ENCODE data around the gene NOP9.

NOP9 gene

GRCh38 chr14:24292118-24292807, 7.4 kb upstream of the NOP9 start:
- Histone ChIP-seq H3K4me1 (ENCODE audit: low read length) (no peaks in the 10 kb centered on the region), H3K9ac (ENCODE audit: low read length) (no peak overlapping the region), H3K9me3 (replicated peaks; ENCODE audit: insufficient read depth, low read length) (no peaks in the 10 kb centered on the region), H3K27ac (ENCODE audit: low read length) (no peak overlapping the region), H2AFZ (ENCODE audit: low read length) (no peak overlapping the region), H4K20me1 (ENCODE audit: insufficient read depth, low read length) (no peaks in the 10 kb centered on the region), H3K36me3 (replicated peaks; ENCODE audit: insufficient read depth, low read length) (no peaks in the 10 kb centered on the region), H3K4me2 (ENCODE audit: low read depth, low read length) (no peak overlapping the region), H3F3A (ENCODE audit: insufficient read depth, low read length) (no peaks in the 10 kb centered on the region), H3K4me3 (ENCODE audit: low read length) (no peak overlapping the region), H3K9me2 (replicated peaks; ENCODE audit: insufficient read depth, low read length) (no peaks in the 10 kb centered on the region), H3K79me2 (ENCODE audit: low read length) (no peaks in the 10 kb centered on the region), H3K27me3 (replicated peaks; ENCODE audit: insufficient read depth, low read length) (no peaks in the 10 kb centered on the region)
- TF ChIP-seq CTCF (IDR thresholded peaks at IDR 0.05; ENCODE audit: low read length) (no peak), EZH2phosphoT487 (IDR thresholded peaks at IDR 0.05; ENCODE audit: low read length) (no peak), EZH2 (optimal IDR thresholded peaks at IDR 0.05; ENCODE audit: low read depth, low read length) (no peak)
- DNase-seq = no peak

GRCh38 chr14:24293525-24293924, 6.1 kb upstream of the NOP9 start:
- Histone ChIP-seq H3K4me3 (ENCODE audit: low read length) (no peak overlapping the region), H3K27me3 (replicated peaks; ENCODE audit: insufficient read depth, low read length) (no peaks in the 10 kb centered on the region), H3K4me1 (ENCODE audit: low read length) (no peaks in the 10 kb centered on the region), H3K9me3 (replicated peaks; ENCODE audit: insufficient read depth, low read length) (no peaks in the 10 kb centered on the region), H3K9me2 (replicated peaks; ENCODE audit: insufficient read depth, low read length) (no peaks in the 10 kb centered on the region), H3K4me2 (ENCODE audit: low read depth, low read length) (no peak overlapping the region), H3K36me3 (replicated peaks; ENCODE audit: insufficient read depth, low read length) (no peaks in the 10 kb centered on the region), H3F3A (ENCODE audit: insufficient read depth, low read length) (no peaks in the 10 kb centered on the region), H4K20me1 (ENCODE audit: insufficient read depth, low read length) (no peaks in the 10 kb centered on the region), H2AFZ (ENCODE audit: low read length) (no peak overlapping the region), H3K9ac (ENCODE audit: low read length) (no peak overlapping the region), H3K79me2 (ENCODE audit: low read length) (peaks cover 2% of the 10 kb centered on the region; the same call in 1 of the 2 replicates), H3K27ac (ENCODE audit: low read length) (no peak overlapping the region)
- DNase-seq = no peak
- TF ChIP-seq EZH2 (optimal IDR thresholded peaks at IDR 0.05; ENCODE audit: low read depth, low read length) = no peak
- TF ChIP-seq EZH2phosphoT487 (IDR thresholded peaks at IDR 0.05; ENCODE audit: low read length) = no peak
- no peak for TF ChIP-seq CTCF (IDR thresholded peaks at IDR 0.05; ENCODE audit: low read length)

- no peaks in the 10 kb centered on the region for H3K27me3 ChIP-seq (replicated peaks; ENCODE audit: insufficient read depth, low read length)
- no peak overlapping the region for H3K9ac ChIP-seq (ENCODE audit: low read length)
- H3F3A ChIP-seq (ENCODE audit: insufficient read depth, low read length) = no peaks in the 10 kb centered on the region
- TF ChIP-seq CTCF (IDR thresholded peaks at IDR 0.05; ENCODE audit: low read length) (peak; percentile 64), EZH2phosphoT487 (IDR thresholded peaks at IDR 0.05; ENCODE audit: low read length) (no peak)
- 0 out of 2 replicates have a peak, but pooled peaks cover 5% of the 10 kb centered on the region for H3K4me1 ChIP-seq (ENCODE audit: low read length)
- no peaks in the 10 kb centered on the region for H3K9me2 ChIP-seq (replicated peaks; ENCODE audit: insufficient read depth, low read length)
- no peak overlapping the region for H3K27ac ChIP-seq (ENCODE audit: low read length)
- H2AFZ ChIP-seq (ENCODE audit: low read length) = no peak overlapping the region
- H3K79me2 ChIP-seq (ENCODE audit: low read length) = peaks cover 22% of the 10 kb centered on the region
- no peaks in the 10 kb centered on the region for H3K9me3 ChIP-seq (replicated peaks; ENCODE audit: insufficient read depth, low read length)
- H3K4me3 ChIP-seq (ENCODE audit: low read length) = no peak overlapping the region
- peak; percentile 36 for DNase-seq
- no peaks in the 10 kb centered on the region for H4K20me1 ChIP-seq (ENCODE audit: insufficient read depth, low read length)
- no peak overlapping the region for H3K4me2 ChIP-seq (ENCODE audit: low read depth, low read length)
- no peaks in the 10 kb centered on the region for H3K36me3 ChIP-seq (replicated peaks; ENCODE audit: insufficient read depth, low read length)
Observed at GRCh38 chr14:24296341-24297157, 3.1 kb upstream of the NOP9 start.
